ENCODE data around the gene CHEK2. TPM values are rescaled to one million over a fixed set of nuclear protein-coding genes. Genes with fewer than 3 reads are reported as not detected.
"Not testable (repeated sequence)": the region's sequence is repeated elsewhere in the genome, so short reads cannot be mapped to it uniquely, and the experiment has no call there.

Gene CHEK2
- total RNA-seq, 1 experiment from 2014 or later, result 87.5 TPM

DNA sequence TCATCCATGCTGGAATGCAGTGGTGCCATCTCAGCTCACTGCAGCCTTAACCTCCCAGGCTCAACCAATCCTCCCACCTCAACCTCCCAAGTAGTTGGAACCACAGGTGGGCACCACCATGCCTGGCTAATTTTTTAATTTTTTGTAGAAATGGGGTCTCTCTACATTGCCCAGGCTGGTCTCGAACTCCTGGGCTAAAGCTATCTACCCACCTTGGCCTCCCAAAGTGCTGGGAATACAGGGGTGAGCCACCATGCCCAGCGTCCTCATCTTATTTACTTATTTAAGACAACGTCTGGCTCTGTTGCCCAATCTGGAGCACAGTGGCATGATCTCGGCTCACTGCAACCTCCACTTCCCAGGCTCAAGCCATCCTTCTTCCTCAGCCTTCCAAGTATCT, 20.4 kb upstream of the CHEK2 start:
- not testable (repeated sequence) for H3K27me3 ChIP-seq (ENCODE audit: control insufficient read depth, insufficient read depth, low read length); H3K4me3 ChIP-seq (ENCODE audit: insufficient read depth, low read depth, low read length); H3K36me3 ChIP-seq (replicated peaks; ENCODE audit: control insufficient read depth, insufficient read depth, low read length); DNase-seq

DNA sequence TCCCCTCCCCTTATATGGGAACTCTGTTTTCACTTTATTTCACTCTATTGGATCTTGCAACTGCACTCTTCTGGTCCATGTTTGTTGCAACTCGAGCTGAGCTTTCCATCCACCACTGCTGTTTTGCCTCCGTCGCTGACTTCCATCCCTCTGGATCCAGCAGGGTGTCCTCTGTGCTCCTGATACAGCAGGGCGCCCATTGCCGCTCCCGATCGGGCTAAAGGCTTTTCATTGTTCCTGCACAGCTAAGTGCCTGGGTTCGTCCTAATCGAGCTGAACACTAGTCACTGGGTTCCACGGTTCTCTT, 19.8 kb upstream of the CHEK2 start:
- no peak overlapping the region for H3K4me3 ChIP-seq (ENCODE audit: insufficient read depth, low read depth, low read length)
- no peak for DNase-seq
- no peaks in the 10 kb centered on the region for H3K27me3 ChIP-seq (ENCODE audit: control insufficient read depth, insufficient read depth, low read length)
- H3K36me3 ChIP-seq (replicated peaks; ENCODE audit: control insufficient read depth, insufficient read depth, low read length), result no peaks in the 10 kb centered on the region

DNA sequence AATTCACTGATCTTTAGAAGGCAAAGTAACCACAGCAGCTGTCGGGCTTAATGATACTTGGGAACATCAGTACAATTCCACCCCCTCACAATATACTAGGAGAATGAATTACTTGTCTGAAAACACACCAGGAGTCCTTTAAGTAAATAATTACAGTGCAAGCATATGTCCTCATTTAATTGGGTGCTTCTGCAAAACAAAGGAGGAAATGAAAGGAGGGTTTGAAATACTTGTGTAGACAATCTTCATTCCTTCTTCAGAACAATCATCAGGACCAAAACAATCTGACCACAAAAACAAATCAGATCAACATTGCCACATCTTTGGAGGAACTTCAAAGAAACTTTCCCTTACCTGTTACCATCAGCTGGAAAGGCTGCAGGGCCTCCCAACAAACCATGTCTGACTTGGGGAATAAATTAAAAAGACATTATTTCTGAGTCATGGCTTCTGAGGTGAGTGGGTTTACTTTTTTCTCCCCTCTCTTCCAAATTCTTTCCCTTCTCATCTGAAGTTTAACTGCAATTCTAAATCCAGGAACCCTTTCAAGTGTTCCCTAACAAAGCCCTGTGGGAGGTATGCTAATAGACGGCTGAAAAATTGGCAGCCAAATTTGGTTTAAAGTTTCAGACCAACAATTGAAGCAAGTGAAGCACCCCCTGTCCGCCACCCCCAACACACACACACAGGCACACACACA, 18.4 kb upstream of the CHEK2 start:
- DNase-seq, result peak; percentile 49
- H3K36me3 ChIP-seq (replicated peaks; ENCODE audit: control insufficient read depth, insufficient read depth, low read length), result no peaks in the 10 kb centered on the region
- no peak overlapping the region for H3K4me3 ChIP-seq (ENCODE audit: insufficient read depth, low read depth, low read length)
- H3K27me3 ChIP-seq (ENCODE audit: control insufficient read depth, insufficient read depth, low read length), result no peaks in the 10 kb centered on the region

- H3K36me3 ChIP-seq (replicated peaks; ENCODE audit: control insufficient read depth, insufficient read depth, low read length); H3K4me3 ChIP-seq (ENCODE audit: insufficient read depth, low read depth, low read length); DNase-seq; H3K27me3 ChIP-seq (ENCODE audit: control insufficient read depth, insufficient read depth, low read length): not testable (repeated sequence)
Observed at GRCh38 chr22:28754512-28754911, 12.9 kb upstream of the CHEK2 start.

DNA sequence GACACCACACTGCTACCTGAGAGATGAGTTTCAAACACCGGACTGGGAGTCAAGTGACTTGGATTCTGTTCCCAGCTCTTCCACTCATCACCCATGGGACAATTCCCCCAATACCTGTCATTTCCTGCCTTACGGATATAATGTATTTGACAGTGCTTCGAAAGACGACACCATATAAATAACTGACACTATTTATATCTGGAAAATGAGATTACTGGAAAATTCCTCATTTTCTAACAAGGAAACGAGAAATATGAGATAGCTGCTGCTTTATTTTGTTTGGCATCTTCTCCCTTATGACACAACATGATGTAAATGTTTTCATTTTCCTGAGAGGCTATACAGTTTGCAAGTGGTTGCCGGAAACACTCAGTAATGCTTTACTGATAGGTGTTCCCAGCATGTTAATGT, 8.9 kb upstream of the CHEK2 start:
- DNase-seq, result no peak
- H3K4me3 ChIP-seq (ENCODE audit: insufficient read depth, low read depth, low read length), result no peak overlapping the region

DNA sequence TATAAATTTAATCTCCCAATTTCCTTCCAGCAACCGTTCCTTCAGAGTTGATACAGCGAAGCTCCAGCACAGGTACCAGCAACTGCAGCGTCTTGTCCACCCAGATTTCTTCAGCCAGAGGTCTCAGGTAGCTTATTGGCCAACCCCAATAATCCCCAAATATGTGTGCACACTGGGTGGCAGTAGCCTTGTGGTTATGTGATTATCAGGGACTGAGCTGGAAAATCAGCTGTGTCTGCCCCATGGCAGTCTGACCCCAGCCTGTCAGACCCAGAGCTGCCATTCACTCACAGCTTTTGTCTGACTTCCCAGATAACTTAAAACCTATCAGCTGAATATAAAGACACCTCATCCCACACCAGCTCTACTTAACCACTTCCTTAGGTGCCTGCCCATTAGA, 2.2 kb upstream of the CHEK2 start:
- H3K4me3 ChIP-seq (ENCODE audit: insufficient read depth, low read depth, low read length), result no peak overlapping the region
- H3K36me3 ChIP-seq (replicated peaks; ENCODE audit: control insufficient read depth, insufficient read depth, low read length), result peaks cover 26% of the 10 kb centered on the region
- no peaks in the 10 kb centered on the region for H3K27me3 ChIP-seq (ENCODE audit: control insufficient read depth, insufficient read depth, low read length)
- no peak for DNase-seq

More for the DNA sequence above, 8.9 kb upstream of the CHEK2 start:
- Histone ChIP-seq H3K27me3 (ENCODE audit: control insufficient read depth, insufficient read depth, low read length) (no peaks in the 10 kb centered on the region), H3K36me3 (replicated peaks; ENCODE audit: control insufficient read depth, insufficient read depth, low read length) (peaks cover 24% of the 10 kb centered on the region)

DNA sequence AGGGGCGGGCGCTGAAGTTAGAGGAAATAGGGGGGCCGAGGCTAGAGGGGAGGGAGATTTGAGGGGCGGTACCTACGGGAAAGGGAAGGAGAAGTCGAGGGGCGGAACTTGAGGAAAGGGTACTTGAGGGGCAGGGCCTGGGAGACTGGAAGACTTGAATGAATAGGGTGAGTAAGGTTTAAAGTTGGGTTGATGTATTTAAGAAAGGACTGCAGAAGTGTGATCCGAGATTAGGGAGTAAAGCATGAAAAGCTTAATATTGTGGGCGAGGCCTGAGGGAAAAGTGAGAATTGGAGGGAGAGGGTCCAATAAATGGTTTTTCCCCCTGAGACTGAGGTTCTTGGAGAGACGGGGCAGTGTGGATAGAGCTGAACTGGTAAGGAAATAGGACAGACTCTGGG, 942 bp upstream of the CHEK2 start:
- Histone ChIP-seq H3K4me3 (ENCODE audit: insufficient read depth, low read depth, low read length) (peak overlapping the region; percentile 98), H3K36me3 (replicated peaks; ENCODE audit: control insufficient read depth, insufficient read depth, low read length) (peaks cover 21% of the 10 kb centered on the region), H3K27me3 (ENCODE audit: control insufficient read depth, insufficient read depth, low read length) (no peaks in the 10 kb centered on the region)
- no peak for DNase-seq

GRCh38 chr22:28741200-28741784, 328 bp downstream of the CHEK2 start:
- no peak for DNase-seq
- peaks cover 11% of the 10 kb centered on the region for H3K36me3 ChIP-seq (replicated peaks; ENCODE audit: control insufficient read depth, insufficient read depth, low read length)
- no peaks in the 10 kb centered on the region for H3K27me3 ChIP-seq (ENCODE audit: control insufficient read depth, insufficient read depth, low read length)
- peak overlapping the region; percentile 67 for H3K4me3 ChIP-seq (ENCODE audit: insufficient read depth, low read depth, low read length)

DNA sequence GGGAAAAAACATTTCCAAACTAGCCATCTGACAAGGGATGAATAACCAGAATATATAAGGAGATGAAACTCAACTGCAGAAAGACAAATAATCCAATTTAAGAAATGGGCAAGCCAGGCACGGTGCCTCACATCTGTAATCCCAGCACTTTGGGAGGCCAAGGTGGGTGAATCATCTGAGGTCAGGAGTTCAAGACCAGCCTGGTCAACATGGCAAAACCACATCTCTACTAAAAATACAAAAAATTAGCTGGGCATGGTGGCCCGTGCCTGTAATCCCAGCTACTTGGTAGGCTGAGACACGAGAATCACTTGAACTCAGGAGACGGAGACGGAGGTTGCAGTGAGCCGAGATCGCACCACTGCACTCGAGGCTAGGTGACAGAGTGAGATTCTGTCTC, 2.7 kb downstream of the CHEK2 start:
- DNase-seq; H3K4me3 ChIP-seq (ENCODE audit: insufficient read depth, low read depth, low read length); H3K27me3 ChIP-seq (ENCODE audit: control insufficient read depth, insufficient read depth, low read length); H3K36me3 ChIP-seq (replicated peaks; ENCODE audit: control insufficient read depth, insufficient read depth, low read length): not testable (repeated sequence)

DNA sequence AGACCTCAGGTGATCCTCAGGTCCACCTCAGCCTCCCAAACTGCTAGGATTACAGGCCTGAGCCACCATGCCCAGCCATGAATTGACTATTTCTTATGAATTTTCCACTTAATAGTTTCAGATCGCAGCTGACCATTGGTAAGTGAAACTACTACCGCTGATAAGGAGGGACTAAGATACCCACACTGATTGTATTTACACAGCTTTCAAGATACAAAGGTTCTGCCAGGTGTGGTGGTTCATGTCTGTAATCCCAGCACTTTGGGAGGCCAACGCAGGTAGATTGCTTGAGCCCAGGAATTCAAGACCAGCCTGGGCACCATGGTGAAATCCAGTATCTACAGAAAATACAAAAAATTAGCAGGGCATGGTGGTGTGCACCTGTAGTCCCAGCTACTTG, 3.9 kb downstream of the CHEK2 start:
- no peak overlapping the region for H3K4me3 ChIP-seq (ENCODE audit: insufficient read depth, low read depth, low read length)
- no peaks in the 10 kb centered on the region for H3K27me3 ChIP-seq (ENCODE audit: control insufficient read depth, insufficient read depth, low read length)
- no peak for DNase-seq
- peaks cover 6% of the 10 kb centered on the region; the same call in 1 of the 2 replicates for H3K36me3 ChIP-seq (replicated peaks; ENCODE audit: control insufficient read depth, insufficient read depth, low read length)

- no peaks in the 10 kb centered on the region for H3K27me3 ChIP-seq (ENCODE audit: control insufficient read depth, insufficient read depth, low read length)
- no peak overlapping the region for H3K4me3 ChIP-seq (ENCODE audit: insufficient read depth, low read depth, low read length)
- peak; percentile 50 for DNase-seq
- H3K36me3 ChIP-seq (replicated peaks; ENCODE audit: control insufficient read depth, insufficient read depth, low read length), result peaks cover 8% of the 10 kb centered on the region
Observed at GRCh38 chr22:28736301-28737155, 5.1 kb downstream of the CHEK2 start.

GRCh38 chr22:28734393-28734792, 7.2 kb downstream of the CHEK2 start:
- DNase-seq, result no peak
- Histone ChIP-seq H3K4me3 (ENCODE audit: insufficient read depth, low read depth, low read length) (no peak overlapping the region), H3K36me3 (replicated peaks; ENCODE audit: control insufficient read depth, insufficient read depth, low read length) (peaks cover 10% of the 10 kb centered on the region), H3K27me3 (ENCODE audit: control insufficient read depth, insufficient read depth, low read length) (no peaks in the 10 kb centered on the region)

DNA sequence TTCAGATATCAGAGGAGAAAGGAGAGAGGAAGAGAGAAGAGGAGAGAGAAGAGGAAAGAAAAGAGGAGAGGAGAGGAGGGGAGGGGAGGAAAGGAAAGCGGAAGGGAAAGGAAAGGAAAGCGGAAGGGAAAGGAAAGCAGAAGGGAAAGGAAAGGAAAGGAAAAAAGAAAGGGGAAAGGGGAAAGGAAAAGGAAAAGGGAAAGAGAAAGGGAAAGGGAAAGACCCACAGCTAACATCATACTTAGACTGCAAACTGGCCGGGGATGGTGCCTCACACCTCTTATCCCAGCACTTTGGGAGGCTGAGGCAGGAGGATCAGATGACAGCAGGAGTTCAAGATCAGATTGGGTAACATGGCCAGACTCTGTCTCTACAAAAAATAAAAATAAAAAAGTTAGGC, 11.4 kb downstream of the CHEK2 start:
- Histone ChIP-seq H3K36me3 (replicated peaks; ENCODE audit: control insufficient read depth, insufficient read depth, low read length) (peaks cover 13% of the 10 kb centered on the region), H3K4me3 (ENCODE audit: insufficient read depth, low read depth, low read length) (no peak overlapping the region), H3K27me3 (ENCODE audit: control insufficient read depth, insufficient read depth, low read length) (no peaks in the 10 kb centered on the region)
- DNase-seq, result no peak

GRCh38 chr22:28728621-28729313, 12.9 kb downstream of the CHEK2 start:
- DNase-seq, result no peak
- H3K36me3 ChIP-seq (replicated peaks; ENCODE audit: control insufficient read depth, insufficient read depth, low read length), result peaks cover 15% of the 10 kb centered on the region
- H3K4me3 ChIP-seq (ENCODE audit: insufficient read depth, low read depth, low read length), result no peak overlapping the region
- no peaks in the 10 kb centered on the region for H3K27me3 ChIP-seq (ENCODE audit: control insufficient read depth, insufficient read depth, low read length)

Measured in H7 (cell line).